ENCODE results near the gene ELP2.
"Not testable (repeated sequence)": the region's sequence is repeated elsewhere in the genome, so short reads cannot be mapped to it uniquely, and the experiment has no call there.

ELP2 gene

GRCh38 chr18:36191711-36192110, 62.0 kb downstream of the ELP2 start:
- no peak for DNase-seq

GRCh38 chr18:36194600-36195315, 65.1 kb downstream of the ELP2 start:
- no peak for DNase-seq

GRCh38 chr18:36195427-36196122, 65.9 kb downstream of the ELP2 start:
- no peak for DNase-seq

- no peak for DNase-seq
Observed at GRCh38 chr18:36196238-36196995, 66.7 kb downstream of the ELP2 start.

GRCh38 chr18:36197511-36198166, 67.9 kb downstream of the ELP2 start:
- DNase-seq = no peak

- no peak for DNase-seq
Observed at GRCh38 chr18:36199691-36200295, 70.1 kb downstream of the ELP2 start.

GRCh38 chr18:36200354-36200771, 70.7 kb downstream of the ELP2 start:
- no peak for DNase-seq

- no peak for DNase-seq
Observed at GRCh38 chr18:36201765-36202164, 72.1 kb downstream of the ELP2 start.

GRCh38 chr18:36203360-36203895, 73.7 kb downstream of the ELP2 start:
- DNase-seq = no peak

- no peak for DNase-seq
Observed at GRCh38 chr18:36205166-36205565, 75.5 kb downstream of the ELP2 start.

- no peak for DNase-seq
Observed at GRCh38 chr18:36207303-36207702, 77.6 kb downstream of the ELP2 start.

- DNase-seq = not testable (repeated sequence)
Observed at GRCh38 chr18:36207969-36208368, 78.3 kb downstream of the ELP2 start.

GRCh38 chr18:36211612-36212065, 81.9 kb downstream of the ELP2 start:
- DNase-seq = no peak

GRCh38 chr18:36212301-36213171, 82.8 kb downstream of the ELP2 start:
- no peak for DNase-seq

- no peak for DNase-seq
Observed at GRCh38 chr18:36214811-36215210, 85.1 kb downstream of the ELP2 start.

GRCh38 chr18:36215577-36215976, 85.9 kb downstream of the ELP2 start:
- no peak for DNase-seq

- no peak for DNase-seq
Observed at GRCh38 chr18:36217348-36217747, 87.6 kb downstream of the ELP2 start.

- DNase-seq = no peak
Observed at GRCh38 chr18:36229188-36229587, 99.5 kb downstream of the ELP2 start.
